Common myeloid progenitor, CD34-positive (primary cell): ENCODE results near the gene SLC19A1.
"Not testable (repeated sequence)": the region's sequence is repeated elsewhere in the genome, so short reads cannot be mapped to it uniquely, and the experiment has no call there.

Experiments
- CTCF ChIA-PET: fragments of 350-600 bp; sonication (Branson Sonifier 250); formaldehyde crosslinking; loops from one replicate; lab custom pipeline; 2021; ENCODE audit warnings: antibody characterized with exemption; lab: Charles Lee
- POLR2A ChIA-PET: fragments of 350-600 bp; sonication (Branson Sonifier 250); formaldehyde crosslinking; loops from one replicate; lab custom pipeline; 2021; ENCODE audit warnings: antibody characterized with exemption; lab: Charles Lee
- DNase-seq, 3 donors: peaks; one replicate each; pipeline versions ENCODE4 v3.0.0 to v3.0.0-alpha.2; 2013
- H3K27ac ChIP-seq, 2 experiments: 1 replicate in 1 of 2; 2 replicates in 1 of 2; pipeline ENCODE4 v1.7.0; 2013; ENCODE audit warnings: inconsistent platforms in 2 of 2, low read length in 2 of 2, mild to moderate bottlenecking in 2 of 2, low read depth in 1 of 2, moderate library complexity in 1 of 2; ENCODE audit not compliant: severe bottlenecking in 2 of 2, insufficient read depth in 1 of 2, poor library complexity in 1 of 2
- H3K27me3 ChIP-seq, 5 experiments: replicated peaks in 2 of 5; 1 replicate in 3 of 5; 2 replicates in 2 of 5; pipeline versions ENCODE4 v1.6.1 to v1.7.0; 2013; ENCODE audit warnings: low read length in 4 of 5, mild to moderate bottlenecking in 2 of 5, moderate library complexity in 2 of 5, inconsistent platforms in 1 of 5; ENCODE audit not compliant: insufficient read depth in 5 of 5, control insufficient read depth in 4 of 5
- H3K36me3 ChIP-seq, 4 experiments: 1 replicate in 2 of 4; 2 replicates in 2 of 4; pipeline versions ENCODE4 v1.6.1 to v1.7.0; 2013; ENCODE audit warnings: low read length in 3 of 4, control low read depth in 1 of 4, mild to moderate bottlenecking in 1 of 4; ENCODE audit not compliant: control insufficient read depth in 4 of 4, insufficient read depth in 4 of 4
- H3K4me1 ChIP-seq, 4 experiments: 1 replicate in 3 of 4; 2 replicates in 1 of 4; pipeline versions ENCODE4 v1.6.1 to v1.7.1; 2013; ENCODE audit warnings: low read length in 3 of 4, mild to moderate bottlenecking in 3 of 4, control low read depth in 1 of 4, inconsistent platforms in 1 of 4, moderate library complexity in 1 of 4; ENCODE audit not compliant: control insufficient read depth in 4 of 4, insufficient read depth in 4 of 4; ENCODE audit errors: control extremely low read depth in 1 of 4
- H3K4me3 ChIP-seq, 7 experiments: 1 replicate in 4 of 7; 2 replicates in 3 of 7; pipeline versions ENCODE4 v1.5.1 to v1.7.0; 2013; ENCODE audit warnings: mild to moderate bottlenecking in 7 of 7, low read length in 6 of 7, moderate library complexity in 6 of 7, inconsistent platforms in 2 of 7, low read depth in 2 of 7, control low read depth in 1 of 7; ENCODE audit not compliant: insufficient read depth in 4 of 7, control insufficient read depth in 1 of 7; ENCODE audit errors: extremely low read depth in 1 of 7
- H3K9me3 ChIP-seq, 5 experiments: 1 replicate in 4 of 5; 2 replicates in 1 of 5; pipeline versions ENCODE4 v1.6.1 to v1.7.1; 2013; ENCODE audit warnings: low read length in 4 of 5, mild to moderate bottlenecking in 2 of 5, inconsistent platforms in 1 of 5, low read depth in 1 of 5, moderate library complexity in 1 of 5; ENCODE audit not compliant: control insufficient read depth in 4 of 5, insufficient read depth in 2 of 5; ENCODE audit errors: control extremely low read depth in 1 of 5
- WGBS: methylation state at CpG from one replicate; pipeline ENCODE4 v1.1.5; 2013; ENCODE audit not compliant: insufficient coverage; 5-methylcytosine and 5-hydroxymethylcytosine counted together

Gene SLC19A1

GRCh38 chr21:45530423-45531113, 11.7 kb downstream of the SLC19A1 start:
- Histone ChIP-seq H3K27ac (no peak overlapping the region), H3K36me3 (peaks cover 7 to 82% (median 42%) of the 10 kb centered on the region in 4 experiments), H3K27me3 (no peaks in the 10 kb centered on the region), H3K4me3 (no peak overlapping the region), H3K4me1 (peaks cover 0 to 31% (median 25%) of the 10 kb centered on the region in 4 experiments), H3K9me3 (no peaks in the 10 kb centered on the region)
- POLR2A ChIA-PET = no interaction called here
- CTCF ChIA-PET = no interaction called here
- no peak for DNase-seq
- WGBS = 97% methylated on average over 35 of the region's 50 CpGs

GRCh38 chr21:45529785-45530422, 12.3 kb downstream of the SLC19A1 start:
- POLR2A ChIA-PET = no interaction called here
- H3K9me3 ChIP-seq = no peaks in the 10 kb centered on the region
- no peak overlapping the region for H3K27ac ChIP-seq
- CTCF ChIA-PET = no interaction called here
- H3K36me3 ChIP-seq = peaks cover 7 to 83% (median 49%) of the 10 kb centered on the region in 4 experiments
- peaks cover 0 to 25% (median 19%) of the 10 kb centered on the region in 4 experiments for H3K4me1 ChIP-seq
- WGBS = 98% methylated on average over 10 of the region's 11 CpGs
- H3K4me3 ChIP-seq = no peak overlapping the region
- no peaks in the 10 kb centered on the region for H3K27me3 ChIP-seq
- DNase-seq = no peak

GRCh38 chr21:45528981-45529784, 13.1 kb downstream of the SLC19A1 start:
- peaks cover 7 to 84% (median 52%) of the 10 kb centered on the region in 4 experiments for H3K36me3 ChIP-seq
- ChIA-PET POLR2A (no interaction called here), CTCF (no interaction called here)

GRCh38 chr21:45528028-45528705, 14.1 kb downstream of the SLC19A1 start:
- peaks cover 0 to 6% (median 0%) of the 10 kb centered on the region in 5 experiments for H3K9me3 ChIP-seq
- H3K27ac ChIP-seq = no peak overlapping the region
- POLR2A ChIA-PET = no interaction called here
- H3K4me1 ChIP-seq = peaks cover 0 to 7% (median 6%) of the 10 kb centered on the region in 4 experiments
- peaks cover 7 to 83% (median 58%) of the 10 kb centered on the region in 4 experiments for H3K36me3 ChIP-seq
- CTCF ChIA-PET = no interaction called here
- H3K27me3 ChIP-seq = no peaks in the 10 kb centered on the region
- 98% methylated on average over 14 of the region's 18 CpGs for WGBS
- DNase-seq = no peak
- no peak overlapping the region for H3K4me3 ChIP-seq

More at GRCh38 chr21:45528981-45529784, 13.1 kb downstream of the SLC19A1 start:
- Histone ChIP-seq H3K27ac (no peak overlapping the region), H3K4me3 (no peak overlapping the region), H3K9me3 (no peaks in the 10 kb centered on the region), H3K27me3 (no peaks in the 10 kb centered on the region), H3K4me1 (peaks cover 0 to 17% (median 12%) of the 10 kb centered on the region in 4 experiments)
- WGBS = 91% methylated on average over 16 of the region's 20 CpGs
- no peak for DNase-seq

- H3K4me3 ChIP-seq, DNase-seq, H3K27ac ChIP-seq, H3K27me3 ChIP-seq, CTCF ChIA-PET, H3K4me1 ChIP-seq, POLR2A ChIA-PET: not testable (repeated sequence)
- WGBS = 88% methylated on average over 15 of the region's 19 CpGs
- Histone ChIP-seq H3K9me3 (peaks cover 0 to 11% (median 2%) of the 10 kb centered on the region in 5 experiments), H3K36me3 (peaks cover 12 to 84% (median 66%) of the 10 kb centered on the region in 4 experiments)
These were observed 14.9 kb downstream of the SLC19A1 start for GRCh38 chr21:45527151-45527999.

- peaks cover 7 to 22% (median 12%) of the 10 kb centered on the region in 5 experiments for H3K9me3 ChIP-seq
- H3K27ac ChIP-seq = no peak overlapping the region
- H3K27me3 ChIP-seq = no peaks in the 10 kb centered on the region
- no peak for DNase-seq
- H3K4me1 ChIP-seq = no peaks in the 10 kb centered on the region
- WGBS = 100% methylated on average over 3 of the region's 11 CpGs
- H3K36me3 ChIP-seq = peaks cover 16 to 86% (median 73%) of the 10 kb centered on the region in 4 experiments
- ChIA-PET POLR2A (no interaction called here), CTCF (no interaction called here)
- no peak overlapping the region for H3K4me3 ChIP-seq
These were observed 16.3 kb downstream of the SLC19A1 start for GRCh38 chr21:45525910-45526306.
